Subcutaneous abdominal adipose tissue (tissue), 5 donors: ENCODE data around the gene NR2F1-AS1.
A peak's percentile ranks its signal among the peaks of the same experiment; 100 is the strongest.
"Not testable (repeated sequence)": the region's sequence is repeated elsewhere in the genome, so short reads cannot be mapped to it uniquely, and the experiment has no call there.

Experiments used
- H3K27ac ChIP-seq: one replicate; pipeline ENCODE4 v1.7.0; 2013; ENCODE audit warnings: low read depth, mild to moderate bottlenecking, inconsistent platforms, low read length, moderate library complexity
- H3K27me3 ChIP-seq, 5 donors: one replicate each; pipeline ENCODE4 v1.7.0; 2013; ENCODE audit warnings: low read length in 5 of 5, inconsistent platforms in 1 of 5; ENCODE audit not compliant: control insufficient read depth in 5 of 5, insufficient read depth in 4 of 5
- H3K36me3 ChIP-seq, 5 donors: one replicate each; pipeline ENCODE4 v1.7.0; 2013; ENCODE audit warnings: low read length in 5 of 5; ENCODE audit not compliant: control insufficient read depth in 5 of 5, insufficient read depth in 5 of 5
- H3K4me1 ChIP-seq, 5 donors: one replicate each; pipeline ENCODE4 v1.7.0; 2013; ENCODE audit warnings: low read length in 5 of 5, mild to moderate bottlenecking in 3 of 5, moderate library complexity in 1 of 5; ENCODE audit not compliant: control insufficient read depth in 5 of 5, insufficient read depth in 5 of 5
- H3K4me3 ChIP-seq, 5 donors: one replicate each; pipeline ENCODE4 v1.7.0; 2013; ENCODE audit warnings: low read length in 5 of 5, low read depth in 1 of 5
- H3K9ac ChIP-seq, 5 donors: one replicate each; pipeline ENCODE4 v1.7.0; 2013; ENCODE audit warnings: low read length in 5 of 5, mild to moderate bottlenecking in 4 of 5, moderate library complexity in 3 of 5
- H3K9me3 ChIP-seq, 5 donors: one replicate each; pipeline ENCODE4 v1.7.0; 2013; ENCODE audit warnings: low read length in 5 of 5; ENCODE audit not compliant: control insufficient read depth in 5 of 5
- donor health status: healthy.
- donor health status: healthy.
- donor health status: healthy.
- donor health status: healthy.
- donor health status: healthy.

NR2F1-AS1 gene

DNA sequence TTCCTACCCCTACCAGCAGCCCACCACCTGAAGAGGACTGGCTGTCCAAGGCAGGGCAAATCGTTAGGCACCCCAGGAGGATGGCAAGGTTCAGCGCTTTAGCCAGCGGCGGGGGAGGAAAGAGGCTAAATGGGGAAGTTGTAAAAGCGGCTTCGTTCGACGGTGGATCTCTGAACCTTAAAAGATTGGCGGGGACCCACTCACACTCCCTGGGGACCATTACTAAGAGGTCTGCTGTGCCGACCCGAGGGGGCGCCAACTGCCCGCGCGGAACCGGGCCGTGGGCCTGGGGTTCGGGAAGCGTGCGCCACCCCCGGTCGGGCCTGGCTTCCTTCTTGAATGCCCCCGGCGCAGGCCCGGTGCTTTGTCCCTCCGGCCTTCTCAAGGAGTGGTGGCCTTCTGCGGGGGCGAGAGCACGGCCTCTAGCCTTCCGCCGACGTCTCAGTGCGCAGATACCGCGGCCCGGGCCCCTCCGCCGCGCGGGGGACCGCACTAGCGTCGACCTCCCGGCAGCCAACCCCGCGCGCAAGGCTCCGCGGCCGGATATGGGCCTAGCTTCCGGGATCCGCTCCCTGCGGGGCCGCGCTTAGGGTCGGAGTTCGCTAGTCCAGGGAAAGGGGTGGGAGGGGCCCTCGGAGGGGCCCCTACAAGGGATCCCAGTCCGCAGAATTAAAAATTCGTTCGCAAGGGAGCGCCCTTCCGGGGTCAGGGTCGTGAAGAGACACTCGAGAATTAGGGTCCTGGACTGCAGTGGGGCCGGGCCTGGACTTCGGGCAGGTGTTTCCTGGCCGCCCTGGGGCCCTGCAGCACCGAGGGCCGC, 10.5 kb downstream of the NR2F1-AS1 start:
- peak overlapping the region; percentile 8 to 54 (median 17) for H3K4me3 ChIP-seq
- H3K27ac ChIP-seq = no peak overlapping the region
- H3K9ac ChIP-seq = no peak overlapping the region
- H3K4me1 ChIP-seq = peaks cover 0 to 29% (median 27%) of the 10 kb centered on the region in 5 donors
- peaks cover 0 to 22% (median 5%) of the 10 kb centered on the region in 5 donors for H3K27me3 ChIP-seq
- no peaks in the 10 kb centered on the region for H3K36me3 ChIP-seq
- no peaks in the 10 kb centered on the region for H3K9me3 ChIP-seq

DNA sequence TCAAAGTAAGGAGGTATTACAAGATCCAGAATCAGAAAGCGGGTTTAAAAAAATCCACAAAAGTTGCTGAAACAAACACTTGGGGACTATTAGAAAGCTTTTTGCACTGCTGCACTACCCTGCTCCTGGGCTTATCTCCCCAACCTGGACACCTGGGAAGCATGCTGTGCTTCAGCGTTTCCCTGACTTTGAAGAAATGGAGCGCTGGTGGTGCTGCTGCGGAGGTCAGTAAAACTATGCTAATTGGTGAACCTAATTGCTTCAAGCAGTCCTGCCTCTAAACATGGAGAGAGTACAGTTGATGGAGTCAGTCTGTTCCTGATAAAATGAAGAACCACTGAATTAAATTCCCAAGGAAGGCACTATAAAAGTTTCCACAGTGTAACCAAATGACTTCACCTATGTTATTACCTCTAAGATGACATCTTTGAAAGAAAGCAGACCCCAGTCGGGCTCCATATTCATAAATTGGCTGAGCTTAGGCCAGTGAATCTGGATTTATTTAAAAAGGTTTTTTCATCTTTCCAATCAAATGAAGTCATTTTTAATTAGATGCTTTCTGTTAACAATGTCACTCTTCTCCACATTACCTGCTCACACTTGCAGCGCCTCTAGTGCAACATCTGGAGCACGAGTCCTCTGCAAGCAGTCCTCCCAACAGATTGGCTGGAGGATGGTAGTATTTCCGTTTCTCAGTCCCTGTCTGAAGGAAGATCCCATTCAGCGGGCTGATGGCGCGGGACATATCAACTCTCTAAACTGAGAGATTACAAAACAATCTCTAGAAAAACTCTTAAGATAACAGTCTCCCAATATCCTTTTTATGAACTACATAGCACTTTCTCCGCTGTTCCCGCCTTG, 11.5 kb downstream of the NR2F1-AS1 start:
- Histone ChIP-seq H3K9me3 (peaks cover 0 to 3% (median 0%) of the 10 kb centered on the region in 5 donors), H3K9ac (no peak overlapping the region), H3K4me3 (peak overlapping the region in 2 of 5 donors; percentile 50 to 54), H3K27me3 (peaks cover 0 to 22% (median 5%) of the 10 kb centered on the region in 5 donors), H3K4me1 (peaks cover 0 to 32% (median 27%) of the 10 kb centered on the region in 5 donors), H3K27ac (no peak overlapping the region), H3K36me3 (no peaks in the 10 kb centered on the region)

DNA sequence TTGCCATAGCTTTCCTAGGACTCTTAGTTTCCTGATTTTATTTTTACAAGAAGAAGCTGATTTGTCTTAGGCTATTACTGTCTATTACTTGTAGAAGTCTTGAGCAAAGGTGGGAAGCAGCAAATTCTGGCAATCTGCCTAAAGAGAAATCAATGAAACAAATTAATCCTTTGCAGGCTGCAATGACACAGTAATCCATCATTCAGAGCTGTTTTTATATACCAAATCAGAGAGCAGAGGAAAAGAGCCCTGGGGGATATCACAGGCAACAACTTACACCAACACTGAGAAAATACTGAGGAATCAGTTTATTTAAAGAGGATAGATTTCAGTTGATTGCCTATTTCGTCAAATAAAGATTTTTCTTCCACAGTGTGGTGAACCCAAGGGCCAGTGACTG, 13.6 kb downstream of the NR2F1-AS1 start:
- Histone ChIP-seq H3K9ac (no peak overlapping the region), H3K4me1 (peaks cover 0 to 23% (median 17%) of the 10 kb centered on the region in 5 donors), H3K27ac (no peak overlapping the region), H3K9me3 (peaks cover 0 to 3% (median 0%) of the 10 kb centered on the region in 5 donors), H3K27me3 (peaks cover 0 to 15% (median 5%) of the 10 kb centered on the region in 5 donors), H3K4me3 (no peak overlapping the region), H3K36me3 (peaks cover 0 to 8% (median 0%) of the 10 kb centered on the region in 5 donors)

DNA sequence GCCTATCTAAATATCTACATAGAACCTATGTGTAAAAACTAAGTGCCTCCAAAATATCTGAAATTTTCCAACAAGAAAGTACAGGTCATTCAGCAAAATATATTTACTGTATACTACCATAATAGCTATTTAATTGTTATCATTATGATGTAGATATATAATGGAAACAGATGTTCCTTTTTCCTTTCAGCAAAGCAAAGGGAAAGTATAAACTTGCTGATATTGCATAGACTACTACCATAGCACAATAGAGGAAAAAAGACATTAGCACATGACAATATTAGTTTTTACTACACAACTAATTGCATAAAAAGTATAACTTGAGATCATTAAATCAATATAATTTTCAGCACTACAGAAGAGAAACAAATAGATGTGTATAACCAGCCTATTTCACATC, 14.9 kb downstream of the NR2F1-AS1 start:
- Histone ChIP-seq H3K9me3 (peaks cover 0 to 3% (median 0%) of the 10 kb centered on the region in 5 donors), H3K4me1 (peaks cover 0 to 11% (median 9%) of the 10 kb centered on the region in 5 donors), H3K9ac (no peak overlapping the region), H3K36me3 (peaks cover 0 to 8% (median 0%) of the 10 kb centered on the region in 5 donors), H3K4me3 (no peak overlapping the region), H3K27ac (no peak overlapping the region), H3K27me3 (peaks cover 0 to 9% (median 0%) of the 10 kb centered on the region in 5 donors)

DNA sequence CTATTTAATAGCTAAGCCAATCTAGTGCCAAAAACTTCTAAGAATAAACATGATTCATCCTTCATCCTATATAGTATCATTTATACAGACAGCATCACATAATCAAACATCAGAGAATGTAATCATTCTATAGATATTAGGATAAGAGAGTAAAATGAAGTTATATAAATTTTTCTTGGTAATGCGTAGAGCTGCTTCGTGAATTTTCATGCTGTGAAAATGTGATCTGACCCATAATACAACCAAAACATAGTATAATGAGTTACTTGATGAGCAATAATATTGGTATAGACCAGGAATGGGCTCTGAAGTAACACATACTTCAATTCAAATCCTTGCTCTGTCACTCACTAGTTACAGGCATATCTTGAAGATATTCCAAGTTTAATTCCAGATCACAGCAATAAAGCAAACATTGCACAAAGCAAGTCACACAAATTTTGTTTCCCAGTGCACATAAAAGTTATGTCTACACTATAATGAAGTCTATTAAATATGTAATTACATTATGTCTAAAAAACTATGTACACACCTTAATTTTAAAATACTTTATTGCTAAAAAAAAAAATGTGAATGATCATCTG, 23.9 kb downstream of the NR2F1-AS1 start:
- no peak overlapping the region for H3K27ac ChIP-seq
- no peaks in the 10 kb centered on the region for H3K9me3 ChIP-seq
- no peak overlapping the region for H3K4me3 ChIP-seq
- H3K9ac ChIP-seq = no peak overlapping the region
- peaks cover 0 to 5% (median 3%) of the 10 kb centered on the region in 5 donors for H3K36me3 ChIP-seq
- H3K27me3 ChIP-seq = no peaks in the 10 kb centered on the region
- no peaks in the 10 kb centered on the region for H3K4me1 ChIP-seq

DNA sequence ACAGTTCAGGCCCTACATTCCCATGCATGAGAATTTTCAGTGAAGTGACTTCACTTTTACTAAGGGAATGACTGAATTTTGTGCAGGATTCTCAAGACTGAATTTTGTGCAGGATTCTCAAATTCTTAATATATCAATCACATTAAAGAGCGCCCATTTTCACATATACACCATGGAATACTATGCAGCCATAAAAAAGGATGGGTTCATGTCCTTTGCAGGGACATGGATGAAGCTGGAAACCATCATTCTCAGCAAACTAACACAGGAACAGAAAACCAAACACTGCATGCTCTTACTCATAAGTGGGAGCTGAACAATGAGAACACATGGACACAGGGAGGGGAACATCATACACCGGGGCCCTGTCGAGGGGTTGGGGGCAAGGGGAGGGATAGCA, 31.4 kb downstream of the NR2F1-AS1 start:
- not testable (repeated sequence) for H3K4me1 ChIP-seq, H3K9ac ChIP-seq, H3K9me3 ChIP-seq, H3K4me3 ChIP-seq, H3K27ac ChIP-seq, H3K27me3 ChIP-seq, H3K36me3 ChIP-seq

DNA sequence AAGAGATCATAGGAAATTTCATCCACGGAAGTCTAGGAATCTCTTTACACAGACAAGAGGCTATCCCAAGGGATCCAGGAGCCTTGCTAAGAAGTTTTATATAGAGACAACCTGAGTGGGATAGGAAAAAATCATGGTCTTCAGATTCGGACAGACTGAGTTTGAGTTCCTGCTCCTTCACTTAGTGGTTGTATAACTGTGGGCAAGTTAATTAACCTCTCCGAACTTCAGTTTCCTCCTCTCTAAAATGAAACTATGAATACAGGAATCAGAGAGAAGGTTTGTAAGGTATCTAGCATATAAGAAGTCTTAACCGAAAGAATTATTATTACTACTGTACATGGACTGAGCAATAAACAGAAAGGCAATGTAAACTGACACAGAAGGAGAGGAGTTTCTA, 35.1 kb downstream of the NR2F1-AS1 start:
- no peaks in the 10 kb centered on the region for H3K4me1 ChIP-seq
- no peak overlapping the region for H3K4me3 ChIP-seq
- peak overlapping the region in 1 of 5 donors; percentile 11 for H3K9ac ChIP-seq
- no peaks in the 10 kb centered on the region for H3K27me3 ChIP-seq
- no peaks in the 10 kb centered on the region for H3K9me3 ChIP-seq
- H3K27ac ChIP-seq = no peak overlapping the region
- peaks cover 0 to 4% (median 2%) of the 10 kb centered on the region in 5 donors for H3K36me3 ChIP-seq

DNA sequence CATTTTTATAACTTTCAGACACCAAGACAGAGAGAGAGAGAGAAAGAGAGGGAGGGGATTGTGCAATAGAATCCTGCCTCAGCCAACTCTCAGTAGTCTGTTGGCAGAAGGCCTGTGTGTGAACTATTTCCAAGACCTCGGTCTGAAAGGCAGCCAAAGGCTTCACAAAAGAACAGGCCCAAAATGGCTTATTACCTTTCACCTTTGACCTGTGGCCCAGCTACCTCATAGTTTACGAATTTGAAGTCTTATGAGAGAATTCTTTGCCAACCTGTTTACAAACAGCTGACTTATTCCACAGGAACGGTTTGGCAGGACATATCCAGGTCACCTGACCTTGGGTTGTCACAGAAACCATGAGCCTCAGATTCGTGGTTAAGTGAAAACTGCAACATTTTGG, 48.6 kb downstream of the NR2F1-AS1 start:
- peak overlapping the region; percentile 69 for H3K27ac ChIP-seq
- peaks cover 0 to 3% (median 0%) of the 10 kb centered on the region in 5 donors for H3K36me3 ChIP-seq
- H3K4me3 ChIP-seq = peak overlapping the region in 1 of 5 donors; percentile 25
- no peak overlapping the region for H3K9ac ChIP-seq
- peaks cover 0 to 3% (median 0%) of the 10 kb centered on the region in 5 donors for H3K9me3 ChIP-seq
- no peaks in the 10 kb centered on the region for H3K27me3 ChIP-seq
- peaks cover 4 to 19% (median 12%) of the 10 kb centered on the region in 5 donors for H3K4me1 ChIP-seq

DNA sequence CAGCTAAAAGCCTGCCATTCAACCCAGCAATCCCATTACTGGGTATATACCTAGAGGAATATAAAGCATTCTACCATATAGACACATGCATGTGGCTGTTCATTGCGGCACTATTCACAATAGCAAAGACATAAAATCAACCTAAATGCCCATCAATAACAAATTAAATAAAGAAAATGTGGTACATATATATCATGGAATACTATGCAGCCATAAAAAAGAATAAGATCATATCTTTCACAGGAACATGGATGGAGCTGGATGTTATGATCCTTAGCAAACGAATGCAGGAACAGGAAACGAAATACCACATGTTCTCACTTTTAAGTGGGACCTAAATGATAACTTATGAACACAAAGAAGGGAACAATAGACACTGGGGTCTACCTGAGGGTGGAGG, 59.2 kb downstream of the NR2F1-AS1 start:
- not testable (repeated sequence) for H3K4me1 ChIP-seq, H3K36me3 ChIP-seq, H3K27me3 ChIP-seq, H3K4me3 ChIP-seq, H3K9ac ChIP-seq, H3K27ac ChIP-seq
- peaks cover 0 to 13% (median 2%) of the 10 kb centered on the region in 5 donors for H3K9me3 ChIP-seq
